Measurements from ENCODE around the gene SKAP1.
A peak's percentile ranks its signal among the peaks of the same experiment; 100 is the strongest.

The SKAP1 gene

DNA sequence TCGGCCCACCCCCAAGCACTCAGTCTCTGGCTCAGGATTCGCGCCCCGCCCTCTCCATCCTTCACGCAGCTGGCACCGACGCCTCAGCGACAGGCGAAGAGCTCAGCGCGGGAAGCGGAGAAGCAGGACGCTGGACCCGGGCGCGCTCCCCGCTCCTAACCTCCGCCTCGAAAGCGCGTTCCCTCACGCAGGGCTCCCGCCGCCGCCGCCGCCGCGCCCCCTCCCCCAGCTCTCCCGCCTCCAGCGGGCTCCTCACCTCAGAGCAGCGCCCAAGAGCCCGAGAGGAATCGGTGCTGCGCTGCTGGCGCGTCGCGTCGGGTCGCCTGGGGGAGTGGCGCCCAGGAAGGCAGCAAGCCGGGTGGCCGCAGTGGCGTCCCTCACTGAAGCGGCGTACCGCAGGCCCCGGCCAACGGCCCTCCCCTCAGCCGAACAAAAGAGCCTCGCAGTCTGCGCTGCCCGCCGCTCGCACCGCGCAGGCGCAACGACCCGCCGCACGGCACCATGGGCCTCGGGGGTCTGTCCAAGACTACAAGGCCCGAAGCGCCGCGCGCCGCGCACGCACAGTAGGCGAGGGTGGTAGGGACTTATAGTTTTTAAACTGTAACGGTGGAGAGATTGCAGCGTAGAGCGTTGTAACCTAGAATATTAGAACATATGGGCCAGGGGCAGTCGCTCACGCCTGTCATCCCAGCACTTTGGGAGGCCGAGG, 328.8 kb downstream of the SKAP1 start, which contains the start of gene CBX1:
CBX1 (minus strand) TSS at position 467 of the 709 bp plus-strand sequence. CDS start 24,474 bp downstream, outside the sequence.
- peak; percentile 98 for DNase-seq

DNA sequence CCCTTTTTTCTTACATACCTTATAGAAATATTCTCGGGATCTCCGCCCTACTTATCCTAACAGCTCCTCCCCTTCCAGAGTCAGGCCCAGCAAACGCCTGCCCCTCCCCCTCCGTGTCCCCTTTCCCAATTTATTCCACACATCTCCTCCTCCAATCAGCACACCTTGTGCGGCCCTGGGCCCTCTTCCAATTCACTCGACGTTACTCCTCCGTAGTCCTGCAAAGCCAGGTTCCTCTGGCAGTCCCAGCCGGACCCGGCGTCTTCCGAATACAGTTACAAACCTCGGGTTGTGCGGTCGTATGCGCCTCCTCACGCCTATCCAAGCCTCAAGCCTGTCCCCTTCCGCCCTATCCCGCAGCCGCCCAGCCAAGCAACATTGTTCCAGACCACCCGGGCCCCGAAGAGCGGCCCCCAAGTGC, 329.4 kb downstream of the SKAP1 start:
- DNase-seq = peak; percentile 83

DNA sequence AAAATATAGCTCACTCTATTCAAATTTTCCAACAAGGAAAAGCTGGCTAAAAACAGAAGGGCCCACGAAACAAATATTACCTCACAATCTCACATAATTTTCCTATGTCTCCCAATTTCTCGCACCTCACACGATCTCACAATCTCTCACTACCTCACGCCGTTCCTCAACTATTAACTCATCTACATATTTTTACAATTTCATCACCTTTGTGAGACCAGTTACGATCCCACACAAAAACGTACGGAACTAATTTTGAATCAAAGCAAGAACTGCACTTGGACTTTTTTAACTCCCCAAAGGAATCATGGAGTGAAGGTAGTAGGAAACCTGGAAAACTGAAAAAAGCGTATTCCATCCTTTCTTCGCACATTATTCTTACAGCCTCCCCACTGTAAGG, 329.9 kb downstream of the SKAP1 start:
- no peak for DNase-seq

DNA sequence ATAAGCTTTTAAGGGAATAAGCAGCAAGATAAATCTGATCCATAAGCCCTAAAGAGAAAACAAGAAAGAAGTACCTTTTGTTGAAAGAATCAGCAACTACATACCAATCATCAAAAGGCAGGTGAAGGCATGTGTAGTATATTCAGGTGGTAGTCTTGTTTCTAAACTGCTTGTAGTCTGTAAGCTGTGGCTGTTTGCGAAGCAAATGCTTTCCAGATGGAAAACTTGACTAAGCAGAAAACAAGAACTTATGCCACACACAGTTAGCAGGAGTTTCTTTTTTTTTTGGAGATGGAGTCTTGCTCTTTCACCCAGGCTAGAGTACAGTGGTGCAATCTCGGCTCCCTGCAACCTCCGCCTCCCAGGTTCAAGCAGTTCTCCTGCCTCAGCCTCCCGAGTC, 334.4 kb downstream of the SKAP1 start:
- no peak for DNase-seq

DNA sequence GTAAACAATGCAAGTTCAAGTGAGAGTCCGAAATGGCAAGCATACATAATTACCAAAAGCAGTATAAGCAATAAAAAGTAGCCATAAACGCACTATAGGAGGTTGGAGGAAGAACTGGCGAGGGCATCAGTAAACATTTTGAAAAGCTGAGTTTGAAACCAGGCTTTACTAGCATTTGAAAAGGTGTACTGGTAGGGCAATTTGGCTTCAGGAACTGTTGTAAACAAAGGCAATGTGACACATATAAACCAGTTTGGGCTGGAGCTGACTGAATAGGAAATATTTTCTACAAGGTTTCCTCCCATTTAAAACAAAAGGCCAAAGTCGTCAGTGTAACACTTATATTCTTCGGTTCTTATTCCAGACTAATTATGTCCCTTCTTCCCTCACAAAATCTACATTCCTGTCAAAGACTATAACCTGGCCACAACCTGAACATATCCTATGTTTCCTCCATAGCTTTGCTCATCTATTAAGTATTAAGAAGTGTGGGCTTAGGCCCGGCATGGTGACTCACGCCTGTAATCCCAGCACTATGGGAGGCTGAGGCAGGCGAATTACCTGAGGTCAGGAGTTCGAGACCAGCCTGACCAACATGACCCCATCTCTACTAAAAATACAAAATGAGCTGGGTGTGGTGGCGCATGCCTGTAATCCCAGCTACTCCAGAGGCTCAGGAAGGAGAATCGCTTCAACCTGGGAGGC, 336.5 kb downstream of the SKAP1 start:
- DNase-seq = no peak

DNA sequence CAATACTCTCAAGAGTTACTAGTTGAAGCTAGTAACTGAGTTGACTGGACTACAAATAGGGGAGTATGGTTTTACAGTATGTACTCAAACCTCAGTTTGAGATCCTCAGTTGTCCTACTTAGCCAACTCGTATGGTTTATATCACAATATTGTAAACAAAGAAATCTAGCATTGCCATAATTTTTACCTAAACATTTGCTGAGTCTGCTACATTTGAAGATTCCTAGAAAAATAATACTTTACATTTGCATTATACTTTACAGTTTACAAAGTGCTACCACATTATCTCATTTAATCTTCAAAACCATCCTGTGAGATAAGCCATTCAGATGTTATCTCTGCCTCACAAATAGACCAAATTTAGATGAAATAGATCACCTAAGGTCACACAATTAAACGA, 345.1 kb downstream of the SKAP1 start:
- no peak for DNase-seq
